HG03108 (cell line): ENCODE measurements around the gene ZBED3.
"Not testable (repeated sequence)": the region's sequence is repeated elsewhere in the genome, so short reads cannot be mapped to it uniquely, and the experiment has no call there.

Source experiments
- ATAC-seq: cut with Tn5 transposase; IDR thresholded peaks from one replicate; pipeline ENCODE4 v1.9.1; 2021; ENCODE audit warnings: moderate library complexity; ENCODE audit not compliant: unreplicated experiment

The ZBED3 gene

GRCh38 chr5:77086689-77087483 lies at the start of gene ZBED3:
Gene ZBED3, minus strand, starts transcription at chr5:77087285. Its CDS starts 9,407 bp downstream, at chr5:77077878.
- peak; percentile 42 for ATAC-seq

- ATAC-seq = no peak
Measured at GRCh38 chr5:77133061-77133758, 46.1 kb upstream of the ZBED3 start.

- no peak for ATAC-seq
Measured at GRCh38 chr5:77131361-77131760, 44.3 kb upstream of the ZBED3 start.

- ATAC-seq = no peak
Measured at GRCh38 chr5:77129391-77129990, 42.4 kb upstream of the ZBED3 start.

GRCh38 chr5:77128411-77129061 lies 41.5 kb upstream of the ZBED3 start:
- no peak for ATAC-seq

GRCh38 chr5:77123057-77123456 lies 36.0 kb upstream of the ZBED3 start:
- ATAC-seq = no peak

- no peak for ATAC-seq
Measured at GRCh38 chr5:77120706-77121105, 33.6 kb upstream of the ZBED3 start.

GRCh38 chr5:77120086-77120485 lies 33.0 kb upstream of the ZBED3 start:
- no peak for ATAC-seq

- ATAC-seq = no peak
Measured at GRCh38 chr5:77117161-77117560, 30.1 kb upstream of the ZBED3 start.

- ATAC-seq = not testable (repeated sequence)
Measured at GRCh38 chr5:77107035-77107434, 19.9 kb upstream of the ZBED3 start.

- ATAC-seq = no peak
Measured at GRCh38 chr5:77104813-77105212, 17.7 kb upstream of the ZBED3 start.

- no peak for ATAC-seq
Measured at GRCh38 chr5:77103457-77103856, 16.4 kb upstream of the ZBED3 start.

- no peak for ATAC-seq
Measured at GRCh38 chr5:77102549-77102948, 15.5 kb upstream of the ZBED3 start.

- no peak for ATAC-seq
Measured at GRCh38 chr5:77101298-77101697, 14.2 kb upstream of the ZBED3 start.

GRCh38 chr5:77095189-77095588 lies 8.1 kb upstream of the ZBED3 start:
- no peak for ATAC-seq

GRCh38 chr5:77087484-77088261 lies 588 bp upstream of the ZBED3 start:
- ATAC-seq = no peak

GRCh38 chr5:77086368-77086688 lies 757 bp downstream of the ZBED3 start:
- ATAC-seq = no peak

- no peak for ATAC-seq
Measured at GRCh38 chr5:77083088-77083487, 4.0 kb downstream of the ZBED3 start.

GRCh38 chr5:77082280-77082679 lies 4.8 kb downstream of the ZBED3 start:
- ATAC-seq = no peak

- ATAC-seq = no peak
Measured at GRCh38 chr5:77080905-77081304, 6.2 kb downstream of the ZBED3 start.

GRCh38 chr5:77080479-77080878 lies 6.6 kb downstream of the ZBED3 start:
- not testable (repeated sequence) for ATAC-seq
